Trophoblast cell (in vitro differentiated cells and primary cell): ENCODE measurements around the gene OAF.

Source experiments
- DNase-seq, 2 donors: peaks; one replicate each; pipeline ENCODE4 v3.0.0-alpha.2; 2016
- H2AFZ ChIP-seq: 2 replicates; pipeline ENCODE4 v1.6.1; 2013; ENCODE audit warnings: low read length, moderate library complexity, mild to moderate bottlenecking; ENCODE audit not compliant: insufficient read depth, poor library complexity
- H2AK5ac ChIP-seq: 2 replicates; pipeline ENCODE4 v1.6.1; 2013; ENCODE audit warnings: mild to moderate bottlenecking, low read length
- H2BK120ac ChIP-seq: 2 replicates; pipeline ENCODE4 v1.6.1; 2013; ENCODE audit warnings: low read length, mild to moderate bottlenecking, moderate library complexity; ENCODE audit not compliant: insufficient read depth, poor library complexity
- H2BK12ac ChIP-seq: 2 replicates; pipeline ENCODE4 v1.6.1; 2013; ENCODE audit warnings: mild to moderate bottlenecking, low read length, moderate library complexity
- H2BK5ac ChIP-seq: 2 replicates; pipeline ENCODE4 v1.6.1; 2013; ENCODE audit warnings: low read length, low read depth, moderate library complexity, mild to moderate bottlenecking; ENCODE audit not compliant: poor library complexity
- H3K14ac ChIP-seq: 2 replicates; pipeline ENCODE4 v1.6.1; 2013; ENCODE audit warnings: mild to moderate bottlenecking, low read length
- H3K18ac ChIP-seq: 2 replicates; pipeline ENCODE4 v1.6.1; 2013; ENCODE audit warnings: mild to moderate bottlenecking, low read length
- H3K23ac ChIP-seq: 2 replicates; pipeline ENCODE4 v1.6.1; 2013; ENCODE audit warnings: low read length
- H3K27ac ChIP-seq: 2 replicates; pipeline ENCODE4 v1.5.1; 2013; ENCODE audit warnings: low read depth, mild to moderate bottlenecking, inconsistent platforms, low read length, moderate library complexity
- H3K27me3 ChIP-seq: 2 replicates; pipeline ENCODE4 v1.6.1; 2013; ENCODE audit warnings: inconsistent platforms, mild to moderate bottlenecking, low read length, moderate library complexity; ENCODE audit not compliant: insufficient read depth
- H3K36me3 ChIP-seq, 2 experiments: 1 replicate in 1 of 2; 2 replicates in 1 of 2; pipeline ENCODE4 v1.6.1; 2013; ENCODE audit warnings: low read length in 2 of 2, mild to moderate bottlenecking in 2 of 2, moderate library complexity in 1 of 2; ENCODE audit not compliant: insufficient read depth in 2 of 2, control insufficient read depth in 1 of 2
- H3K4ac ChIP-seq: 2 replicates; pipeline ENCODE4 v1.6.1; 2013; ENCODE audit warnings: low read depth, mild to moderate bottlenecking, low read length, moderate library complexity
- H3K4me1 ChIP-seq, 2 experiments: 1 replicate in 1 of 2; 2 replicates in 1 of 2; pipeline ENCODE4 v1.6.1; 2013; ENCODE audit warnings: low read length in 2 of 2, mild to moderate bottlenecking in 2 of 2, moderate library complexity in 1 of 2; ENCODE audit not compliant: insufficient read depth in 2 of 2, control insufficient read depth in 1 of 2
- H3K4me2 ChIP-seq: 2 replicates; pipeline ENCODE4 v1.6.1; 2013; ENCODE audit warnings: inconsistent platforms, mild to moderate bottlenecking, low read length, moderate library complexity
- H3K4me3 ChIP-seq: 2 replicates; pipeline ENCODE4 v1.5.1; 2013; ENCODE audit warnings: mild to moderate bottlenecking, low read depth, low read length, inconsistent platforms
- H3K79me1 ChIP-seq: one replicate; pipeline ENCODE4 v1.6.1; 2013; ENCODE audit warnings: low read length
- H3K79me2 ChIP-seq: 2 replicates; pipeline ENCODE4 v1.6.1; 2013; ENCODE audit warnings: low read length, mild to moderate bottlenecking; ENCODE audit not compliant: control insufficient read depth, insufficient read depth, poor library complexity
- H3K9ac ChIP-seq: 2 replicates; pipeline ENCODE4 v1.6.1; 2013; ENCODE audit warnings: mild to moderate bottlenecking, low read length
- H3K9me3 ChIP-seq: 2 replicates; pipeline ENCODE4 v1.6.1; 2013; ENCODE audit warnings: low read depth, mild to moderate bottlenecking, control low read depth, inconsistent platforms, low read length; ENCODE audit not compliant: insufficient read depth
- H4K12ac ChIP-seq: 2 replicates; pipeline ENCODE4 v1.6.1; 2013; ENCODE audit warnings: low read depth, mild to moderate bottlenecking, low read length, moderate library complexity
- H4K8ac ChIP-seq: 2 replicates; pipeline ENCODE4 v1.6.1; 2013; ENCODE audit warnings: low read depth, mild to moderate bottlenecking, low read length, moderate library complexity
- H4K91ac ChIP-seq: one replicate; pipeline ENCODE4 v1.6.1; 2013; ENCODE audit warnings: low read depth, mild to moderate bottlenecking, low read length, moderate library complexity
- WGBS: extraction: QIAGEN DNeasy Blood & Tissue Kit; methylation state at CpG from one replicate; pipeline ENCODE4 v1.1.7; 2013; ENCODE audit warnings: missing lambda C conversion rate; ENCODE audit not compliant: insufficient read length, insufficient coverage; ENCODE audit errors: extremely low coverage; 5-methylcytosine and 5-hydroxymethylcytosine counted together

OAF gene

DNA sequence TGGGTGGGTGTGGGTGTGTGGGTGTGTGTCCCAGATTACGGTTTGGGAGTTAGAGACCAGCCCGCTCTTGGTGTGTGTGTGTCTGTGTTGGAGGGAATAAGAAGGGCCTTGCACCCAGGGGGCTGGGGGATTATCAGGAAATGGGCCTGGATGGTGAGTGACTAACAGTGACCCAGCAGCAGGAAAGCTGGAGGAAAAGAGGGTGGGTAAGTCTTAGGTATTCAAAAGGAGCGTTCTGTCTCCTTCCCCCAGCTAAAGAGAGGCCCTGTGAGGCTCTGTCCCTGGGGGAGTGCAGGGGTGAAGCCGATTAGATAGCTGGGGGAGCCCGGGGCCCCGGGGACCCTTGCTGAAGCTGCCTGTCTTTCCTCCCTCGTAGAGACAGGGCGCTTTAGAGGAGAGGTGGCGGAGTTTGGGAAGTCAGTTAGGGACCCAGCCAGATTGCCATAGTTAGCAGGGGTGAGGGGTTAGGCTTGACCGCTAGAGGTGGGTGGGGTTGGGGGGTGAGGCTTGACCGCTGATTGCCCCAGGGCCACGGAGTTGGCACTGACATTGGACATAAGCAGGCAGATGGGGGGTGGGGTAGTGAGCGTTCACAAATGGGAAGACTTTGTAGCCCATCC is 1.5 kb downstream of the OAF start:
- peak overlapping the region; percentile 24 for H3K4me2 ChIP-seq
- no peak overlapping the region for H3K14ac ChIP-seq
- no CpG with 5 or more reads among the region's 13 CpGs for WGBS

DNA sequence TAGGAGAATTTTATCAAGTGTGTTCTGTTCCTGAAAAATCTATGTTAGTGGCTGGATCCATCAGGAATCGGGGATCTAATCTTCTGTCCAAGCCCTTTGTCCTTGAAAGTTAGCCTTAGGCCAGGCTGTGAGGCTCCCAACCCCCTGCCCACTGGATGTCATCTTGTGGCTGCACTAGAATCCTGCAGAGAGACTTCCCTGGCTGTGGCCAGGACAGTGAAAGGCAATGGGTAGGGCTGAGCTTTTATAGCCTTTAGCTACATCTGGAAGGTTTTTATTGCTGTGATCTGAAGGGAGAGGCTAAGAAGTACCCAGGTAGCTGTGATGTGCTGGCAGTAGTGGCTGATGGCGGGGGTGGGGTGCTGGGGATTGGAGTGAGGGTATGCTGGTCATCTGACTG is 2.1 kb downstream of the OAF start:
- Histone ChIP-seq H3K23ac (no peak overlapping the region), H2BK5ac (no peak overlapping the region), H2BK120ac (no peak overlapping the region), H2AFZ (no peak overlapping the region), H3K36me3 (no peaks in the 10 kb centered on the region), H3K4me2 (no peak overlapping the region), H4K8ac (no peak overlapping the region), H3K79me2 (no peaks in the 10 kb centered on the region), H3K79me1 (no peaks in the 10 kb centered on the region), H3K14ac (no peak overlapping the region), H4K12ac (no peak overlapping the region), H3K18ac (no peak overlapping the region), H3K4ac (no peak overlapping the region), H3K9ac (no peak overlapping the region), H3K4me3 (no peak overlapping the region), H4K91ac (no peak overlapping the region), H3K27ac (no peak overlapping the region), H3K4me1 (peaks cover 11 to 24% of the 10 kb centered on the region in 2 experiments), H3K27me3 (peaks cover 33% of the 10 kb centered on the region), H2AK5ac (no peak overlapping the region), H3K9me3 (peaks cover 1% of the 10 kb centered on the region), H2BK12ac (no peak overlapping the region)
- DNase-seq = no peak
- no CpG with 5 or more reads among the region's 2 CpGs for WGBS

More for the DNA sequence above, 1.5 kb downstream of the OAF start:
- no peak overlapping the region for H2AFZ ChIP-seq
- H3K79me2 ChIP-seq = no peaks in the 10 kb centered on the region
- H2BK12ac ChIP-seq = no peak overlapping the region
- H3K23ac ChIP-seq = no peak overlapping the region
- no peak overlapping the region for H3K4me3 ChIP-seq
- DNase-seq = no peak
- H3K9ac ChIP-seq = no peak overlapping the region
- H3K79me1 ChIP-seq = no peaks in the 10 kb centered on the region
- H3K36me3 ChIP-seq = no peaks in the 10 kb centered on the region
- H3K18ac ChIP-seq = no peak overlapping the region
- H3K4me1 ChIP-seq = peaks cover 11 to 24% of the 10 kb centered on the region in 2 experiments
- no peak overlapping the region for H2AK5ac ChIP-seq
- H3K4ac ChIP-seq = no peak overlapping the region
- no peak overlapping the region for H4K8ac ChIP-seq
- H4K12ac ChIP-seq = no peak overlapping the region
- peaks cover 37% of the 10 kb centered on the region for H3K27me3 ChIP-seq
- no peak overlapping the region for H3K27ac ChIP-seq
- no peak overlapping the region for H2BK5ac ChIP-seq
- no peak overlapping the region for H2BK120ac ChIP-seq
- H3K9me3 ChIP-seq = peaks cover 2% of the 10 kb centered on the region
- no peak overlapping the region for H4K91ac ChIP-seq

DNA sequence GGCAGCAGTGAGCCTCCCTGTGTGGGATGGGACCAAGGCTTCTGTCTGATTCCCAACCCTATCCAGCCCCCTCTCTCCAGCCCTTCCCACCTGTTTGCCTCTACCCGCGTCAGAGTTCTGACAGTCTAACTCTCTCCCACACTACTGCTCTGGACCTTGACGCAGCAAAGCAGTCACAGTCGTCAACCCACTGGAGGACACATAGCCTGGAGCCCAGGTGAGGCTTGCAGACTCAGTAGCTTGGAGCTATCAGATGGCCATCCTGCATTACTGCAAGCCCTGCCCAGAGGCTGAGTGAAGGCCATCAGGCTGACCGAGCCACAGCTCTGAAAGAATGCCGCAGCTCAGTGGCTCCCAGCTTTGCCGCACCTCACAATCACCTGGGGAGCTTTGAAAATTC is 3.7 kb downstream of the OAF start:
- WGBS = no CpG with 5 or more reads among the region's 7 CpGs
- no peak overlapping the region for H4K91ac ChIP-seq
- no peak overlapping the region for H2AFZ ChIP-seq
- no peak overlapping the region for H2BK5ac ChIP-seq
- no peak overlapping the region for H3K4ac ChIP-seq
- H2BK120ac ChIP-seq = no peak overlapping the region
- no peaks in the 10 kb centered on the region for H3K79me2 ChIP-seq
- peaks cover 28% of the 10 kb centered on the region for H3K27me3 ChIP-seq
- H3K36me3 ChIP-seq = no peaks in the 10 kb centered on the region
- H3K9me3 ChIP-seq = no peaks in the 10 kb centered on the region
- H3K14ac ChIP-seq = no peak overlapping the region
- DNase-seq = peak; percentile 46 to 65
- no peak overlapping the region for H2BK12ac ChIP-seq
- no peak overlapping the region for H3K27ac ChIP-seq
- peaks cover 11 to 24% of the 10 kb centered on the region in 2 experiments for H3K4me1 ChIP-seq
- H2AK5ac ChIP-seq = no peak overlapping the region
- no peaks in the 10 kb centered on the region for H3K79me1 ChIP-seq
- no peak overlapping the region for H3K18ac ChIP-seq
- H3K4me3 ChIP-seq = no peak overlapping the region
- H4K12ac ChIP-seq = no peak overlapping the region
- H3K9ac ChIP-seq = no peak overlapping the region
- H3K23ac ChIP-seq = no peak overlapping the region
- no peak overlapping the region for H3K4me2 ChIP-seq
- no peak overlapping the region for H4K8ac ChIP-seq

DNA sequence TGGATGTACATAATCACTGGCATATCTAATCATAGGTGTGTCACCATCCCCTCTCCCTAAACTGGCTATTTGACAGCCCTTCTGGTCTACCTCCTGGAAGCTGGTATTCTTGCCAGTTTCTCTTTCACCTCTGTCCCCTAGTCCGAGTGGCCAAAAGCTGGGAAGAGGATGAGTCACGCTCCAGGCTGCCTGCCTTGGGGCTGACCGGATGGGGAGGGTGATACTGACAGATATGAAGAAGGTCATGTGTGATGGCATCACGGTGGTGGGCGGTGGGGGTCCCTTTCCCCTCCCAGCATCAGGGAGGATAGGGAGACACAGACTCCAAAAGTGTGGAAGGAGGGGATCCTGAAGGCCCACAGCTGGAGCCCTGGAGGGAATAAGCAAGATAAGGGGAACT is 4.8 kb downstream of the OAF start:
- Histone ChIP-seq H3K4me3 (no peak overlapping the region), H3K4ac (no peak overlapping the region), H3K79me2 (no peaks in the 10 kb centered on the region), H3K36me3 (no peaks in the 10 kb centered on the region), H2BK12ac (no peak overlapping the region), H2AK5ac (no peak overlapping the region), H3K14ac (no peak overlapping the region), H3K27ac (no peak overlapping the region), H3K9ac (no peak overlapping the region), H3K18ac (peak overlapping the region; percentile 34), H4K8ac (peak overlapping the region; percentile 24), H4K12ac (no peak overlapping the region), H2BK5ac (no peak overlapping the region), H3K9me3 (no peaks in the 10 kb centered on the region), H2AFZ (no peak overlapping the region), H3K27me3 (peaks cover 22% of the 10 kb centered on the region), H4K91ac (peak overlapping the region; percentile 37), H3K4me1 (peaks cover 11 to 24% of the 10 kb centered on the region in 2 experiments), H3K4me2 (no peak overlapping the region), H3K79me1 (no peaks in the 10 kb centered on the region), H2BK120ac (no peak overlapping the region), H3K23ac (no peak overlapping the region)
- no CpG with 5 or more reads among the region's 5 CpGs for WGBS
- DNase-seq = peak; percentile 51 to 68
